Neural crest cell (in vitro differentiated cells): Measurements from ENCODE around the gene DDX39A. TPM values are rescaled to one million over a fixed set of nuclear protein-coding genes. Genes with fewer than 3 reads are reported as not detected.

Experiments
- DNase-seq: peaks from one replicate; pipeline ENCODE4 v3.0.0; 2021; ENCODE audit warnings: low read depth, mixed read lengths, low spot score
- H3K27ac Mint-ChIP-seq: one replicate; pipeline ENCODE4 v1.8.0; 2021; ENCODE audit warnings: mild to moderate bottlenecking, mixed read lengths; ENCODE audit not compliant: unreplicated experiment
- H3K27me3 Mint-ChIP-seq: 2 replicates; pipeline ENCODE4 v1.8.0; 2021; ENCODE audit warnings: low read depth, mild to moderate bottlenecking, mixed read lengths
- H3K36me3 Mint-ChIP-seq: 2 replicates; pipeline ENCODE4 v1.8.0; 2021; ENCODE audit warnings: low read depth, mild to moderate bottlenecking, mixed read lengths
- H3K4me1 Mint-ChIP-seq: 2 replicates; pipeline ENCODE4 v1.8.0; 2021; ENCODE audit warnings: mixed read lengths
- H3K4me3 Mint-ChIP-seq: one replicate; pipeline ENCODE4 v1.8.0; 2021; ENCODE audit warnings: mild to moderate bottlenecking, mixed read lengths
- H3K9me3 Mint-ChIP-seq: 2 replicates; pipeline ENCODE4 v1.8.0; 2021; ENCODE audit warnings: mixed read lengths
- CTCF ChIP-seq: fragments of 200-600 bp; sonication (generic); conservative IDR thresholded peaks from 2 replicates; pipeline ENCODE4 v1.5.0; 2021; ENCODE audit warnings: antibody characterized with exemption, mild to moderate bottlenecking
- total RNA-seq: library from RNA; stranded (reverse); gene quantifications from 2 replicates; pipeline ENCODE4 v1.2.1, GENCODE V29; 2021

DDX39A gene
- total RNA-seq, 1 donor from 2014 or later, result 132 TPM

GRCh38 chr19:14394167-14394566, 25.0 kb downstream of the DDX39A start:
- no peak for DNase-seq
- no peak overlapping the region for H3K27ac Mint-ChIP-seq

GRCh38 chr19:14393329-14393728, 25.8 kb downstream of the DDX39A start:
- TF ChIP-seq CTCF, result no peak
- Mint-ChIP-seq H3K27me3 (no peaks in the 10 kb centered on the region), H3K4me1 (peaks cover 5% of the 10 kb centered on the region), H3K9me3 (no peaks in the 10 kb centered on the region), H3K27ac (no peak overlapping the region), H3K36me3 (no peaks in the 10 kb centered on the region), H3K4me3 (no peak overlapping the region)
- DNase-seq, result no peak

More at GRCh38 chr19:14394167-14394566, 25.0 kb downstream of the DDX39A start:
- no peak overlapping the region for H3K4me3 Mint-ChIP-seq
- H3K36me3 Mint-ChIP-seq, result no peaks in the 10 kb centered on the region
- no peaks in the 10 kb centered on the region for H3K4me1 Mint-ChIP-seq
- H3K9me3 Mint-ChIP-seq, result no peaks in the 10 kb centered on the region
- no peak for TF ChIP-seq CTCF
- H3K27me3 Mint-ChIP-seq, result no peaks in the 10 kb centered on the region

GRCh38 chr19:14391156-14391821, 27.9 kb downstream of the DDX39A start:
- H3K36me3 Mint-ChIP-seq, result no peaks in the 10 kb centered on the region
- no peaks in the 10 kb centered on the region for H3K9me3 Mint-ChIP-seq
- H3K4me1 Mint-ChIP-seq, result peaks cover 5% of the 10 kb centered on the region
- no peak for DNase-seq
- no peaks in the 10 kb centered on the region for H3K27me3 Mint-ChIP-seq
- H3K27ac Mint-ChIP-seq, result no peak overlapping the region
- no peak overlapping the region for H3K4me3 Mint-ChIP-seq
- TF ChIP-seq CTCF, result no peak

- H3K36me3 Mint-ChIP-seq, result no peaks in the 10 kb centered on the region
- DNase-seq, result no peak
- no peak for TF ChIP-seq CTCF
- no peak overlapping the region for H3K4me3 Mint-ChIP-seq
- H3K4me1 Mint-ChIP-seq, result peaks cover 5% of the 10 kb centered on the region
- no peaks in the 10 kb centered on the region for H3K9me3 Mint-ChIP-seq
- no peaks in the 10 kb centered on the region for H3K27me3 Mint-ChIP-seq
- no peak overlapping the region for H3K27ac Mint-ChIP-seq
Measured at GRCh38 chr19:14390548-14390947, 28.6 kb downstream of the DDX39A start.

- H3K27ac Mint-ChIP-seq, result no peak overlapping the region
- H3K4me1 Mint-ChIP-seq, result peaks cover 14% of the 10 kb centered on the region
- H3K9me3 Mint-ChIP-seq, result no peaks in the 10 kb centered on the region
- H3K4me3 Mint-ChIP-seq, result no peak overlapping the region
- no peak for TF ChIP-seq CTCF
- no peaks in the 10 kb centered on the region for H3K27me3 Mint-ChIP-seq
- H3K36me3 Mint-ChIP-seq, result no peaks in the 10 kb centered on the region
- DNase-seq, result no peak
Measured at GRCh38 chr19:14385492-14385891, 33.6 kb downstream of the DDX39A start.
